ENCODE results near the gene ABO.
"Not testable (repeated sequence)": the region's sequence is repeated elsewhere in the genome, so short reads cannot be mapped to it uniquely, and the experiment has no call there.

The ABO gene

GRCh38 chr9:133258061-133259015, 16.7 kb downstream of the ABO start:
- Histone ChIP-seq H3K4me2 (ENCODE audit: low read length) (no peak overlapping the region), H3K4me1 (ENCODE audit: control insufficient read depth, insufficient read depth, low read length) (no peaks in the 10 kb centered on the region), H3K4me3 (ENCODE audit: low read length) (no peak overlapping the region), H3K9me3 (replicated peaks; ENCODE audit: low read length) (no peaks in the 10 kb centered on the region), H3K9ac (ENCODE audit: low read depth, low read length) (no peak overlapping the region), H3K27me3 (ENCODE audit: control insufficient read depth, insufficient read depth, low read length) (peaks cover 28% of the 10 kb centered on the region), H3K36me3 (ENCODE audit: insufficient read depth, low read length) (no peaks in the 10 kb centered on the region)

DNA sequence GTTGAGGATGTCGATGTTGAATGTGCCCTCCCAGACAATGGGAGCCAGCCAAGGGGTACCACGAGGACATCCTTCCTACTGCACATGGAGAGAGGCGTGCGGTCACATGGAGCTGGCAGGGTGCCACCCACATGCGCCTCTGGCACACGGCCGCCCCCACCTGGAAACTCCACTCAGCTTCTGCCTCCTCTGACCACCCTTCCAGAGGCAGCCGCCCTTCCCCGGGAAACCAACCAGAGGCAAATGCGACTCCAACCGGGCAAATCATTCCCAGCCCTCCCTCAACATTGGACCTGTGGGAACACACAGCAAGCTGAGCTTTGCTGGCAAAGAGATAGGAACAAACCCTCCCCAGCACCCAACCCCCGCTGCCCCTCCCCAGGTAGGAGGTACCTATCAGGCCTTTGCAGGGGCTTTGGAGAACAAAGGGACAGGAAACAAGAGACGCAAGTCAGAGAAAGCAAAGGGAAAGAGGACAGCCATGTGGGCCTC, 17.5 kb downstream of the ABO start:
- Histone ChIP-seq H3K9me3 (replicated peaks; ENCODE audit: low read length) (no peaks in the 10 kb centered on the region), H3K4me2 (ENCODE audit: low read length) (no peak overlapping the region), H3K36me3 (ENCODE audit: insufficient read depth, low read length) (no peaks in the 10 kb centered on the region), H3K9ac (ENCODE audit: low read depth, low read length) (no peak overlapping the region), H3K27me3 (ENCODE audit: control insufficient read depth, insufficient read depth, low read length) (peaks cover 33% of the 10 kb centered on the region), H3K4me3 (ENCODE audit: low read length) (no peak overlapping the region), H3K4me1 (ENCODE audit: control insufficient read depth, insufficient read depth, low read length) (no peaks in the 10 kb centered on the region)

DNA sequence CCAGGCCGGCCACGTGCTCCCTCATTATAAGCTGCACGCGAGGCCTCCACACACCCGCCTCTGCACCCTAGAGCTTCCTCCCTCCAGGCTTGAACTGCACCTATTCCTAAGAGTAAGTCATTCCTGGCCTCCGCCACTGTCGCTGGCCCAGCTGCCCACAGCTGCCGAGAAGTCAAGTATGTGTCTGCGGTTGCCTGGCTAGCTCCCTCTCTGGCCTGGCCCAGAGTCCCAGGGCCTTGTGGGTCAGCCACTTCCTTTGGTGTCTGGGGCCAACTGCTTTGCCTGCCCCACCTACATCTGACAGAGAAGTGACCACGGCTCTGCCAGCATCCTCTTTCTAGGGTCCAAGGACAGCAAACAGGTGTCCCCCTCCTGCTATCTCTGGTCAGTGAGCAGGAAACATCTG, 18.3 kb downstream of the ABO start:
- no peak overlapping the region for H3K9ac ChIP-seq (ENCODE audit: low read depth, low read length)
- no peaks in the 10 kb centered on the region for H3K36me3 ChIP-seq (ENCODE audit: insufficient read depth, low read length)
- H3K27me3 ChIP-seq (ENCODE audit: control insufficient read depth, insufficient read depth, low read length): peaks cover 29% of the 10 kb centered on the region
- no peaks in the 10 kb centered on the region for H3K9me3 ChIP-seq (replicated peaks; ENCODE audit: low read length)
- no peak overlapping the region for H3K4me2 ChIP-seq (ENCODE audit: low read length)
- H3K4me1 ChIP-seq (ENCODE audit: control insufficient read depth, insufficient read depth, low read length): no peaks in the 10 kb centered on the region
- H3K4me3 ChIP-seq (ENCODE audit: low read length): no peak overlapping the region

DNA sequence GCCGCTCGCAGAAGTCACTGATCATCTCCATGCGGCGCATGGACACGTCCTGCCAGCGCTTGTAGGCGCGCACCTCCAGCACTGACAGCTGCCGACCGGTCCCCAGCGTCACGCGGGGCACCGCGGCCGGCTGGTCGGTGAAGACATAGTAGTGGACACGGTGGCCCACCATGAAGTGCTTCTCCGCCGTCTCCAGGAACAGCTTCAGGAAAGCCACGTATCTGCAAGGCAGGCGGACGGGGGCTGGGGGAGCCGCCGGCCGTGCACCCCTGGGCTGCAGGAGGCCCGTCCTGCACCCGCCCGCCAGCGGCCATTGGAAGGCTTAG, 18.9 kb downstream of the ABO start:
- H3K9me3 ChIP-seq (replicated peaks; ENCODE audit: low read length): no peaks in the 10 kb centered on the region
- H3K4me2 ChIP-seq (ENCODE audit: low read length): no peak overlapping the region
- H3K36me3 ChIP-seq (ENCODE audit: insufficient read depth, low read length): no peaks in the 10 kb centered on the region
- no peaks in the 10 kb centered on the region for H3K4me1 ChIP-seq (ENCODE audit: control insufficient read depth, insufficient read depth, low read length)
- no peak overlapping the region for H3K4me3 ChIP-seq (ENCODE audit: low read length)
- H3K9ac ChIP-seq (ENCODE audit: low read depth, low read length): no peak overlapping the region
- H3K27me3 ChIP-seq (ENCODE audit: control insufficient read depth, insufficient read depth, low read length): peaks cover 27% of the 10 kb centered on the region

DNA sequence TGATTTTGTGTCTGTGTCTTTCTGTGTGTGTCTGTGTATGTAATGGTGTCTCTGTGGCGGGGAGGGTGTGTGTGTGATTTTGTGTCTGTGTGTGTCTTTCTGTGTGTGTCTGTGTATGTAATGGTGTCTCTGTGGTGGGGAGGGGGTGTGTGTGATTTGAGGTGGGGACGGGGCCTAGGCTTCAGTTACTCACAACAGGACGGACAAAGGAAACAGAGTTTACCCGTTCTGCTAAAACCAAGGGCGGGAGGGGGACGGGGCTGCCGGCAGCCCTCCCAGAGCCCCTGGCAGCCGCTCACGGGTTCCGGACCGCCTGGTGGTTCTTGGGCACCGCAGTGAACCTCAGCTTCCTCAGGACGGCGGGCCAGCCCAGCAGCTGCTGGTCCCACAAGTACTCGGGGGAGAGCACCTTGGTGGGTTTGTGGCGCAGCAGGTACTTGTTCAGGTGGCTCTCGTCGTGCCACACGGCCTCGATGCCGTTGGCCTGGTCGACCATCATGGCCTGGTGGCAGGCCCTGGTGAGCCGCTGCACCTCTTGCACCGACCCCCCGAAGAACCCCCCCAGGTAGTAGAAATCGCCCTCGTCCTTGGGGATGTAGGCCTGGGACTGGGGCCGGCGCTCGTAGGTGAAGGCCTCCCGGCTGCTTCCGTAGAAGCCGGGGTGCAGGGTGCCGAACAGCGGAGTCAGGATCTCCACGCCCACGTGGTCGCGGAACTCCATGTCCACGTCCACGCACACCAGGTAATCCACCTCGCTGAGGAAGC, 19.4 kb downstream of the ABO start:
- Histone ChIP-seq H3K4me2 (ENCODE audit: low read length) (no peak overlapping the region), H3K4me3 (ENCODE audit: low read length) (no peak overlapping the region), H3K36me3 (ENCODE audit: insufficient read depth, low read length) (no peaks in the 10 kb centered on the region), H3K27me3 (ENCODE audit: control insufficient read depth, insufficient read depth, low read length) (peaks cover 23% of the 10 kb centered on the region), H3K4me1 (ENCODE audit: control insufficient read depth, insufficient read depth, low read length) (no peaks in the 10 kb centered on the region), H3K9ac (ENCODE audit: low read depth, low read length) (no peak overlapping the region), H3K9me3 (replicated peaks; ENCODE audit: low read length) (no peaks in the 10 kb centered on the region)

DNA sequence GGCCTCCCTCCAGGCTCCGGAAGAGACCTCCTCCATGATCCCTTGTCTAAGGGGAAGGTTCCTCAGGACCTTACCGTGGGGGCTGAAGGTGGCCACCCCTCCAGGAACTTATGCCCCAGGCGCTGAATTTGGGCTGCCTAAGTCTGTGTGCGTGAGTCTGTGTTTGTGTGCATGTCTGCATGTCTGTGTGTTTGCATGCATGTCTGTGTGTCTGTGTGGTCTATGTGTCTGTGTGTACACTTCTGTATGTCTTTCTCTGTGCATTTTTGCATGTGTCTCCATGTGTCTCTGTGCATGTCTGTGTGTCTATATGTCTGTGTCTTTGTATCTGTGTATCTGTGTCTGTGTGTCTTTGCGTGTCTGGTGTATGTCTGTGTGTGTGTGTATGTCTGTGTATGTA, 20.5 kb downstream of the ABO start:
- H3K36me3 ChIP-seq (ENCODE audit: insufficient read depth, low read length): no peaks in the 10 kb centered on the region
- H3K4me2 ChIP-seq (ENCODE audit: low read length): no peak overlapping the region
- no peak overlapping the region for H3K4me3 ChIP-seq (ENCODE audit: low read length)
- no peaks in the 10 kb centered on the region for H3K9me3 ChIP-seq (replicated peaks; ENCODE audit: low read length)
- H3K9ac ChIP-seq (ENCODE audit: low read depth, low read length): no peak overlapping the region
- no peaks in the 10 kb centered on the region for H3K4me1 ChIP-seq (ENCODE audit: control insufficient read depth, insufficient read depth, low read length)
- peaks cover 28% of the 10 kb centered on the region for H3K27me3 ChIP-seq (ENCODE audit: control insufficient read depth, insufficient read depth, low read length)

DNA sequence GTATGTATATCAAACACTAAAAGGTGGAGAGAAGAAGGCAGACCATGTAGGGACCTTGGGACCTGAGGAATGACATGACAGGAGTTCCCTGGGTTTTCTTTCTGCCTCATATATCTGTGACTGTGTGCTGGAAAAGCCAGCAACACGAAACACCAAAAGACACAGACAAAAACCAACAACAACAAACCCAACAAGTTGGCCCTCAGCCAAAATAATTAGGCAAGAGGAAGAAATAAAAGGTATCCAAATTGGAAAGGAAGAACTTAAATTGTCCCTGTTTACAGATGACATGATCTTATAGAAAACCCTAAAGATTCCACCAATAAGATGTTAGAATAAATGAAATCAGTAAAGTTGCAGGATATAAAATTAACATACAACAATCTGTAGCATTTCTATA, 21.7 kb downstream of the ABO start:
- no peak overlapping the region for H3K4me2 ChIP-seq (ENCODE audit: low read length)
- no peak overlapping the region for H3K4me3 ChIP-seq (ENCODE audit: low read length)
- no peaks in the 10 kb centered on the region for H3K9me3 ChIP-seq (replicated peaks; ENCODE audit: low read length)
- H3K36me3 ChIP-seq (ENCODE audit: insufficient read depth, low read length): no peaks in the 10 kb centered on the region
- H3K4me1 ChIP-seq (ENCODE audit: control insufficient read depth, insufficient read depth, low read length): no peaks in the 10 kb centered on the region
- H3K27me3 ChIP-seq (ENCODE audit: control insufficient read depth, insufficient read depth, low read length): peaks cover 39% of the 10 kb centered on the region
- no peak overlapping the region for H3K9ac ChIP-seq (ENCODE audit: low read depth, low read length)

- Histone ChIP-seq H3K27me3 (ENCODE audit: control insufficient read depth, insufficient read depth, low read length) (peaks cover 40% of the 10 kb centered on the region), H3K4me2 (ENCODE audit: low read length) (no peak overlapping the region), H3K9me3 (replicated peaks; ENCODE audit: low read length) (no peaks in the 10 kb centered on the region), H3K36me3 (ENCODE audit: insufficient read depth, low read length) (no peaks in the 10 kb centered on the region), H3K4me3 (ENCODE audit: low read length) (no peak overlapping the region), H3K9ac (ENCODE audit: low read depth, low read length) (no peak overlapping the region), H3K4me1 (ENCODE audit: control insufficient read depth, insufficient read depth, low read length) (no peaks in the 10 kb centered on the region)
Observed at GRCh38 chr9:133252301-133253020, 22.5 kb downstream of the ABO start.

GRCh38 chr9:133251773-133252172, 23.2 kb downstream of the ABO start:
- Histone ChIP-seq H3K9me3 (replicated peaks; ENCODE audit: low read length) (no peaks in the 10 kb centered on the region), H3K4me3 (ENCODE audit: low read length) (no peak overlapping the region), H3K4me1 (ENCODE audit: control insufficient read depth, insufficient read depth, low read length) (no peaks in the 10 kb centered on the region), H3K9ac (ENCODE audit: low read depth, low read length) (no peak overlapping the region), H3K4me2 (ENCODE audit: low read length) (no peak overlapping the region), H3K36me3 (ENCODE audit: insufficient read depth, low read length) (no peaks in the 10 kb centered on the region), H3K27me3 (ENCODE audit: control insufficient read depth, insufficient read depth, low read length) (peaks cover 40% of the 10 kb centered on the region)

- H3K9me3 ChIP-seq (replicated peaks; ENCODE audit: low read length); H3K9ac ChIP-seq (ENCODE audit: low read depth, low read length); H3K4me2 ChIP-seq (ENCODE audit: low read length); H3K4me1 ChIP-seq (ENCODE audit: control insufficient read depth, insufficient read depth, low read length); H3K4me3 ChIP-seq (ENCODE audit: low read length); H3K36me3 ChIP-seq (ENCODE audit: insufficient read depth, low read length): not testable (repeated sequence)
- peaks cover 40% of the 10 kb centered on the region for H3K27me3 ChIP-seq (ENCODE audit: control insufficient read depth, insufficient read depth, low read length)
Observed at GRCh38 chr9:133251221-133251620, 23.8 kb downstream of the ABO start.

DNA sequence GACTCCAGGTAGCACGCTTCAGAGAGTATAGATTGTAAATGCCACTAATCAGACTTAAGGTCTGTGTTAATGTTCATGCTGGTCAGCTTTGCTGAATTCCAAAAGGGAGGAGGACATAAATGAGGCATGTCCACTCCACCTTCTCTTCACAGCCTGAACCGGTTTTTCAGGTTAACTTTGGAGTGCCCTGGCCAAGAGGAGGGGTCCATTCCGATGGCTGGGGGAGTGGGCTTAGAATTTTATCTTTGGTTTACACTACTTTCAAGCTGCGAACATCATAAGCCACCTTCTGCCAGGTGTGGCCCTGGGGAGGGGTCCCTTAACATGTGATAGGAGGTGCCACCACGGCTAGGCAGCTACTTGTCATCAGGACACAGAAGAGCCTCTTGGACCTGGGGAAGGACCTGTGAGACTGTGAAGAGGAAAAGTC, 24.2 kb downstream of the ABO start:
- Histone ChIP-seq H3K4me2 (ENCODE audit: low read length) (no peak overlapping the region), H3K36me3 (ENCODE audit: insufficient read depth, low read length) (no peaks in the 10 kb centered on the region), H3K9me3 (replicated peaks; ENCODE audit: low read length) (no peaks in the 10 kb centered on the region), H3K27me3 (ENCODE audit: control insufficient read depth, insufficient read depth, low read length) (peaks cover 41% of the 10 kb centered on the region), H3K4me1 (ENCODE audit: control insufficient read depth, insufficient read depth, low read length) (no peaks in the 10 kb centered on the region), H3K9ac (ENCODE audit: low read depth, low read length) (no peak overlapping the region), H3K4me3 (ENCODE audit: low read length) (no peak overlapping the region)

Measured in skeletal muscle satellite cell (primary cell).